Measurements from ENCODE around the gene AGAP1.

AGAP1 gene

DNA sequence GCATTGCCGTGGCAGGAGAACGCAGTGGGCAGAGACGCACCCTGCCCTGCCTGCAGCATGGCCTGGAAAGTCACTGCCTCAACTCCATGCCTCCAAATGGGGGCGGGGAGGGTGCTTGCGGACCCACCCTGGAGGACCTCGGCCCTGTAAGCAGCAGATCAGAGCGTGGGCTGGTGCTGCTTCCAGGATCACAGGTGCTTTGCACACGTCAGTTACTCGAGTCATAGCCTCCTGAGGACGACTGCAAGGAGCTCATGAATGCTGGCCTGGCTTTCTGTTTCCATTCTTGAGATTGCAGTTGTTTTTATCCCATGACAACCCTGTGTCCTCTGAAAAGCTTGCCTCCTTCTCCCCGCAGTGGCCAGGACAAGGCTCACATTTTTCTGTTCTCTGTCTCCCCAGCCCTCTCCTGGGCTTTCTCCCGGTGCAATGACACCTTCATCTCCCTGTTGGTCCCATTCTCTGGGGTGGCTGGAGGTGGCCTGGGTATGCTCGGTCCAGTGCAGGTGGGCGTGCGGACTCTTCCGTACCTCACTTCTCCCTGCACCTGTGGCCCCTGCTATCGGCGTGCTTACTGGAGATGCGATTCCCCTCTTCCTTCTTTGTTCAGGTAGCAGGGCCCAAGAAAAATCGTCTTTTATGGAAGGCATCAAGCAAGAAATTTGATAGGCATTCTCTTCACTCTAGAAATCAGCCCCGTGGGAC, 466.3 kb downstream of the AGAP1 start:
- DNase-seq (ENCODE audit: low read depth), result no peak
- TF ChIP-seq, protein P1, sequence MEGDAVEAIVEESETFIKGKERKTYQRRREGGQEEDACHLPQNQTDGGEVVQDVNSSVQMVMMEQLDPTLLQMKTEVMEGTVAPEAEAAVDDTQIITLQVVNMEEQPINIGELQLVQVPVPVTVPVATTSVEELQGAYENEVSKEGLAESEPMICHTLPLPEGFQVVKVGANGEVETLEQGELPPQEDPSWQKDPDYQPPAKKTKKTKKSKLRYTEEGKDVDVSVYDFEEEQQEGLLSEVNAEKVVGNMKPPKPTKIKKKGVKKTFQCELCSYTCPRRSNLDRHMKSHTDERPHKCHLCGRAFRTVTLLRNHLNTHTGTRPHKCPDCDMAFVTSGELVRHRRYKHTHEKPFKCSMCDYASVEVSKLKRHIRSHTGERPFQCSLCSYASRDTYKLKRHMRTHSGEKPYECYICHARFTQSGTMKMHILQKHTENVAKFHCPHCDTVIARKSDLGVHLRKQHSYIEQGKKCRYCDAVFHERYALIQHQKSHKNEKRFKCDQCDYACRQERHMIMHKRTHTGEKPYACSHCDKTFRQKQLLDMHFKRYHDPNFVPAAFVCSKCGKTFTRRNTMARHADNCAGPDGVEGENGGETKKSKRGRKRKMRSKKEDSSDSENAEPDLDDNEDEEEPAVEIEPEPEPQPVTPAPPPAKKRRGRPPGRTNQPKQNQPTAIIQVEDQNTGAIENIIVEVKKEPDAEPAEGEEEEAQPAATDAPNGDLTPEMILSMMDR (IDR thresholded peaks at IDR 0.05; ENCODE audit: insufficient read depth, low read depth, low read length, missing control alignments), result no peak
- H3K4me3 ChIP-seq (ENCODE audit: low read depth, low read length), result no peak overlapping the region

DNA sequence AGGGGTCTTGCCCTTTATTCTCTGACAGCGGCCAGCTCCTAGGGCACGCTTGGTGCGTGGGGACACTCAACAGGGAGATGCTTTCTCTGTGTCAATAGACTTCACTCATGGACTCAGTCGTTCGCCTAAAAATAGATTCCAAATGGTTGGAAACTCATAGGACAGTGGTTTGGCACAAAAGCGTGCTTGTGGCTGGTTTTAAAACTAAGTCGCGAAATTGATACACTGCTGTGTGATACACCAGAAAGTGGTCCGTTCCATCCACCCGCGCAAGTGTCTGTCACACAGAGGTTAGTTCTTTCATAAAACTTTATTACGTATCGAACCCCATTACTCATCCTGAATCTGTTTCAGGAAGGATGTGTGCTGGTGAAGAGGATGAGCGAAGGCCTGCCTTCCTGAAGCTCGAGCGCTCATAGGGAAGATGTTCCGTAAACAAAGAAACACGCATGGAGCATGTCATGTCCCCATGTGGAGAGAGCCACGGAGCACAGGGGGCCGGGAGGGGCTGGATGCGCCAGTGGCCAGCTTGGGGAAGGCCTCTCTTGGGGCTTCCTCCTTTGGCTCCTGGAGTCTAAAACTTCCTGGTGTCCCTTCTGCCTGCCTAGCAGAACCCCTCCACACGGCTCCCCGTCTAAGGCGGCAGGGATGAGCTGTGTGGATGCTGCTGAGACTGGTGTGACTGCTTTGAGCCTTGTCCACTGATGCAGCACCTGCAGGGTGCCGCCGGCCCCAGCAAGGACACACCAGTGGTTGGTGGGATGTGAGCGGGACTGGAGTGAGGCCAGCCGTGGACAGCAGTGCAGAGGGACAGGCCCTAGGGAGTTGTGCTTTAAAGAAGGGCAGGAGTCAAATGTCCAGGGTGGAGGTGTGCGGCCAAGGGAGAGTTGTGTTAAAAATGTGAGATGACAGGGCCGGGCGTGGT, 467.1 kb downstream of the AGAP1 start:
- H3K4me3 ChIP-seq (ENCODE audit: low read depth, low read length), result no peak overlapping the region
- DNase-seq (ENCODE audit: low read depth), result no peak
- TF ChIP-seq, protein P1 (IDR thresholded peaks at IDR 0.05; ENCODE audit: insufficient read depth, low read depth, low read length, missing control alignments), result no peak

- TF ChIP-seq, protein P1 (IDR thresholded peaks at IDR 0.05; ENCODE audit: insufficient read depth, low read depth, low read length, missing control alignments), result no peak
- DNase-seq (ENCODE audit: low read depth), result no peak
- no peak overlapping the region for H3K4me3 ChIP-seq (ENCODE audit: low read depth, low read length)
Measured at GRCh38 chr2:235961711-235962110, 467.9 kb downstream of the AGAP1 start.

DNA sequence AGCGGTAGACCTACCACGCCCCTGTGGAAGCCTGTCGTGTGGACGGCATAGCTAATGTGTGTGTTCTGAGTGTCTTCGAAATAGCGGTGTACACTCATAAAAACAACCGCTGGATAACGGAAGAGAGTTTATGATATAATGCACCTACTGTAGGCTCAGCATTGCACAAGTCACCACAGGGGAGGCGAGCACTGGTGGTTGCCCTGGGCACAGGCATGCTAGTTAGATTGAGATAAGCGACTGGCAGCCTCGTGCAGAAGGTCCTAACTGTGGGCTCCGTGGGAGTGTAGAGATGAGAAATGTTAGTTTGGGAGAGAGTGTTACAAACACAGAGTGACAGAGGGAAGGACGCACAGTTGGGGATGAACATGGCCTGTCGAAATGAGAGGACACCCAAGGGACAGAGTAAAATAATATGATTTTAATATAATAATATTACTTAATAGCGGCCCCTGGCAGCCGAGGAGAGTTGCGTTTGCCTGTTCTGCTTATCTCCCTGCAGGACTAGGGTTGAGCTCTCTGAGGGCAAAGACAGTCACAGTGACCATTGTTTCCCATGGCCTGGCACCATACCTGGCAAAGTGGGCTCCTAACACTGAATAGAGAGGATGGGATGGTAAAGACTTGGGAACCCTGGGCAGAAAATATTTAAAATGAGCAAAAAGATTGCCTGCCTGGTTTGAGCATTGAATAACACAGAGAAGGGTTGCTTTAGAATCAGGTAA, 470.2 kb downstream of the AGAP1 start:
- H3K4me3 ChIP-seq (ENCODE audit: low read depth, low read length), result no peak overlapping the region
- no peak for DNase-seq (ENCODE audit: low read depth)
- TF ChIP-seq, protein P1 (IDR thresholded peaks at IDR 0.05; ENCODE audit: insufficient read depth, low read depth, low read length, missing control alignments), result no peak

DNA sequence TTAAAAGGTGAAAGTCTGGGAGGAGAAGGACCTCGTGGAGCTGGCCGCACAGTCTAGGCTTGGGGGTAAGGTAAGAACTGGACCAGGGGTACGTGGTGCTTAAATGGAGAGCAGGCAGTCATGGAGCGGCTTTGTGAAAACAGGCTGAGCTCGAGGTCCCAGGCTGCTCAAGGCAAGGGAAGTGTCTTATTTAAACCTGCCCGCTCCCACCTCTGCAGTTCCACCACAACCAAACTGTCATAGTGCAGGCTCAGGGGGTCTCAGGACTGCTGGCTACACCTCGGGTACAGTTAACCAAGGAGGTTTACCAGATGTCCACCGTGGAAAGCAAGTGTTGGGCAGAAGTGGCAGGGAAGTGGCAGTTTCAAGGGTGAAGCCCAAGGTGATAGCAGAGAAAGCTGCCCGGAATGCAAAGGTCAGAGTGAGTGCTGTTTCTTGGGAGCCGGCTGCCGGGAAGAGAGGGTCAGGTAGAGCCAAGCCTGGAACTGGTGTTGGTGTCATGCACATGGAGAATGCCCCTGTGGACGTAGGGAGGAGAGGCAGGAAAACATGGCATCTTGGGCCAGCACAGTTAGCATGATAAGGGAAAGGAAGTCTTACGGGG, 471.0 kb downstream of the AGAP1 start:
- no peak for DNase-seq (ENCODE audit: low read depth)
- no peak overlapping the region for H3K4me3 ChIP-seq (ENCODE audit: low read depth, low read length)
- TF ChIP-seq, protein P1 (IDR thresholded peaks at IDR 0.05; ENCODE audit: insufficient read depth, low read depth, low read length, missing control alignments), result no peak

DNA sequence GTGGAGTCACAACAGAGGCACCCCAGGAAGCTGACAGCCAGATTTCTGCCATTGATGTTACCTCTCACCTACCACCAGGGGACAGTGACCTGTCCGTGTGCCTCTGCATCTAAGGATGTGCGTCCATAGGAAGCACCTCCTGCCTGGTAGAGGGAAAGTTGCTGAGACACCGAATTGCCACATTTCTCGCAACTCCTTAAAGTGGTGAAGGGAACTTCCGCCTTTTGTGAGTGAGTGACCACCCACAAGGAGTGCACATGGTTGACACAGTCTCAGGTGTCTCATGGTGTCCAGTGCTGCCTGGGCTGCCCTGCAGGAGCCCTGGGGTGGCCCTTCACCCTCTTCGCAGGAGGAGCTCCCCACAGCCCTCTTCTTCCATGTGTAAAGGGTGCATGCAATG, 472.6 kb downstream of the AGAP1 start:
- TF ChIP-seq, protein P1 (IDR thresholded peaks at IDR 0.05; ENCODE audit: insufficient read depth, low read depth, low read length, missing control alignments), result no peak
- no peak for DNase-seq (ENCODE audit: low read depth)
- no peak overlapping the region for H3K4me3 ChIP-seq (ENCODE audit: low read depth, low read length)

Measured in GM12865 (cell line).